ENCODE data around the gene FAM78A. TPM values are rescaled to one million over a fixed set of nuclear protein-coding genes. Genes with fewer than 3 reads are reported as not detected.
"Not testable (repeated sequence)": the region's sequence is repeated elsewhere in the genome, so short reads cannot be mapped to it uniquely, and the experiment has no call there.

Gene FAM78A
- total and polyA plus RNA-seq, 3 experiments from 2014 or later: 27.6 to 44.4 (median 43.6) TPM

GRCh38 chr9:131217331-131218031 lies 58.8 kb downstream of the FAM78A start:
- POLR2A ChIA-PET: interaction anchor here (0.7 kb wide), 1 partner anchor 40 kb away, joined by 3 read pairs; no protein-coding TSS in a partner anchor
- peaks cover 5 to 58% (median 15%) of the 10 kb centered on the region in 3 donors for H3K36me3 Mint-ChIP-seq
- peaks cover 0 to 1% of the 10 kb centered on the region in 2 donors for H3K27me3 Mint-ChIP-seq
- H3K4me3 Mint-ChIP-seq: no peak overlapping the region
- DNase-seq: no peak
- Histone ChIP-seq H3K4me3 (ENCODE audit: low read length) (no peak overlapping the region), H3K27me3 (ENCODE audit: insufficient read depth, low read length, poor library complexity, severe bottlenecking) (no peaks in the 10 kb centered on the region), H3K4me1 (ENCODE audit: insufficient read depth, low read length) (no peaks in the 10 kb centered on the region), H3K9me3 (ENCODE audit: low read length) (no peaks in the 10 kb centered on the region), H3K27ac (ENCODE audit: low read depth, low read length) (no peak overlapping the region), H3K36me3 (ENCODE audit: insufficient read depth, low read length) (peaks cover 17% of the 10 kb centered on the region)
- H3K27ac Mint-ChIP-seq: peak overlapping the region in 3 of 8 donors; percentile 17 to 68 (median 23)
- CTCF ChIA-PET: interaction anchor here (4.0 kb wide), 1 partner anchor 119 kb away, joined by 16 read pairs; no protein-coding TSS in a partner anchor
- H3K9me3 Mint-ChIP-seq: peaks cover 2 to 6% (median 4%) of the 10 kb centered on the region in 5 donors
- H3K4me1 Mint-ChIP-seq: peaks cover 0 to 4% (median 0%) of the 10 kb centered on the region in 3 donors

DNA sequence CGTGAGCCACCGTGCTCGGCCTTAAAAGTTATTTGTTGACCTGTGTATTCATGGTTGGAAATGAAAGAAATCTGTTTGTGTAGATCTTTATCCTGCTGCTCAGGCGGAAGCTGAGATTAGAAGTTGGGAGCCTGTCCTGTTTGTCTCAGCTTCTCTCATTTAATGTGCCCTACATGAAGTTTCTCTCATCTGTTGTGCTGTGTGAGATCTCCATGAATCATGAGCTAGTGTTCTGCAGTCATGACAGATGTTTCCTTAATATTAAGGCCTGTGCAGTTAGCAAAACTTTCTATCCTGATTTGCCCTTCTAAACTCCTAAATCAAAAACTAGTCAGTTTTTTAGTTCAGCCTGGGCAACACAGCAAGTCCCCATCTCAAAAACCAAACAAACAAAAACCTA lies 59.5 kb downstream of the FAM78A start:
- Histone ChIP-seq H3K9me3 (ENCODE audit: low read length) (no peaks in the 10 kb centered on the region), H3K4me3 (ENCODE audit: low read length) (no peak overlapping the region), H3K4me1 (ENCODE audit: insufficient read depth, low read length) (no peaks in the 10 kb centered on the region), H3K27ac (ENCODE audit: low read depth, low read length) (no peak overlapping the region), H3K27me3 (ENCODE audit: insufficient read depth, low read length, poor library complexity, severe bottlenecking) (no peaks in the 10 kb centered on the region), H3K36me3 (ENCODE audit: insufficient read depth, low read length) (peaks cover 17% of the 10 kb centered on the region)
- Mint-ChIP-seq H3K4me3 (no peak overlapping the region), H3K27me3 (peaks cover 0 to 1% of the 10 kb centered on the region in 2 donors), H3K4me1 (peaks cover 0 to 4% (median 0%) of the 10 kb centered on the region in 3 donors), H3K9me3 (peaks cover 8 to 11% (median 10%) of the 10 kb centered on the region in 5 donors), H3K36me3 (peaks cover 12 to 61% (median 19%) of the 10 kb centered on the region in 3 donors), H3K27ac (peak overlapping the region in 1 of 8 donors; percentile 68)
- no peak for DNase-seq
- CTCF ChIA-PET: interaction anchor here (0.8 to 4.0 kb wide), 2 partner anchors 15 to 120 kb away, joined by 4 to 16 read pairs; no protein-coding TSS in a partner anchor
- POLR2A ChIA-PET: interaction anchor here (0.7 kb wide), 1 partner anchor 87 kb away, joined by 4 read pairs; no protein-coding TSS in a partner anchor

DNA sequence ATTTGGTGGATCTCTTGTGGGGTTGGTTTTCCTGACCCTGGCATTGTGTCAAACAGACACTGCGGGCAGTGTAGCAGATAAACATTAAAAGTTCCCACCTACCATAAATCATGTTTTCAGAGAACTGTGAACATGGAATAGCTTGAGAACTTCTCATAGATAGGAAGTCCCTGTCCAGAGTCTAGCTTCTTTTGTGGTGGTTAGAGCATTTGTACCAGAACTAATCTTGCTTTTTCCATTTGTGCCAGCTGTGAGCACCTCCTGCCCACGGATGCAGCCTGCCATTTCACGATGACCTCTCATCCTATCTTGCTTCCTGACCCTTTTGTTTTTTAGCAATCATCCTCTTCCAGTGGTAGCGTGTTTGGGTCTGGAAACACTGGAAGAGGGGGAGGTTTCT lies 61.4 kb downstream of the FAM78A start:
- POLR2A ChIA-PET: no interaction called here
- Histone ChIP-seq H3K9me3 (ENCODE audit: low read length) (no peaks in the 10 kb centered on the region), H3K27ac (ENCODE audit: low read depth, low read length) (no peak overlapping the region), H3K36me3 (ENCODE audit: insufficient read depth, low read length) (peaks cover 22% of the 10 kb centered on the region), H3K27me3 (ENCODE audit: insufficient read depth, low read length, poor library complexity, severe bottlenecking) (no peaks in the 10 kb centered on the region), H3K4me1 (ENCODE audit: insufficient read depth, low read length) (no peaks in the 10 kb centered on the region), H3K4me3 (ENCODE audit: low read length) (no peak overlapping the region)
- H3K27me3 Mint-ChIP-seq: peaks cover 0 to 1% of the 10 kb centered on the region in 2 donors
- peak overlapping the region in 2 of 8 donors; percentile 38 to 46 for H3K27ac Mint-ChIP-seq
- peaks cover 29 to 75% (median 31%) of the 10 kb centered on the region in 3 donors for H3K36me3 Mint-ChIP-seq
- CTCF ChIA-PET: interaction anchor here (1.0 to 4.0 kb wide), 3 partner anchors 14 to 122 kb away, joined by 3 to 16 read pairs (median 3); no protein-coding TSS in a partner anchor
- no peak overlapping the region for H3K4me3 Mint-ChIP-seq
- H3K4me1 Mint-ChIP-seq: peaks cover 0 to 4% (median under 1%) of the 10 kb centered on the region in 3 donors
- peaks cover 16 to 24% (median 23%) of the 10 kb centered on the region in 5 donors for H3K9me3 Mint-ChIP-seq
- no peak for DNase-seq

- CTCF ChIA-PET: interaction anchor here (1.0 to 4.0 kb wide), 3 partner anchors 14 to 122 kb away, joined by 3 to 16 read pairs (median 3); no protein-coding TSS in a partner anchor
- H3K27ac ChIP-seq (ENCODE audit: low read depth, low read length): no peak overlapping the region
- H3K36me3 Mint-ChIP-seq: peaks cover 33 to 76% (median 34%) of the 10 kb centered on the region in 3 donors
Observed at GRCh38 chr9:131214286-131214856, 61.9 kb downstream of the FAM78A start.

GRCh38 chr9:131211920-131212319 lies 64.4 kb downstream of the FAM78A start:
- peaks cover 16 to 24% (median 23%) of the 10 kb centered on the region in 5 donors for H3K9me3 Mint-ChIP-seq
- H3K4me3 ChIP-seq (ENCODE audit: low read length); H3K27ac ChIP-seq (ENCODE audit: low read depth, low read length); H3K4me1 Mint-ChIP-seq; H3K27me3 Mint-ChIP-seq; CTCF ChIA-PET; POLR2A ChIA-PET; H3K27me3 ChIP-seq (ENCODE audit: insufficient read depth, low read length, poor library complexity, severe bottlenecking); H3K4me3 Mint-ChIP-seq; H3K9me3 ChIP-seq (ENCODE audit: low read length); H3K4me1 ChIP-seq (ENCODE audit: insufficient read depth, low read length); DNase-seq: not testable (repeated sequence)
- peaks cover 33 to 69% (median 45%) of the 10 kb centered on the region in 3 donors for H3K36me3 Mint-ChIP-seq
- H3K27ac Mint-ChIP-seq: peak overlapping the region in 1 of 8 donors; percentile 56
- peaks cover 28% of the 10 kb centered on the region for H3K36me3 ChIP-seq (ENCODE audit: insufficient read depth, low read length)

More at GRCh38 chr9:131214286-131214856, 61.9 kb downstream of the FAM78A start:
- Mint-ChIP-seq H3K4me1 (peaks cover 0 to 4% (median 4%) of the 10 kb centered on the region in 3 donors), H3K27ac (peak overlapping the region in 2 of 8 donors; percentile 38 to 47), H3K9me3 (peaks cover 16 to 24% (median 23%) of the 10 kb centered on the region in 5 donors), H3K4me3 (no peak overlapping the region), H3K27me3 (peaks cover 0 to 1% of the 10 kb centered on the region in 2 donors)
- Histone ChIP-seq H3K27me3 (ENCODE audit: insufficient read depth, low read length, poor library complexity, severe bottlenecking) (no peaks in the 10 kb centered on the region), H3K9me3 (ENCODE audit: low read length) (no peaks in the 10 kb centered on the region), H3K36me3 (ENCODE audit: insufficient read depth, low read length) (peaks cover 22% of the 10 kb centered on the region), H3K4me1 (ENCODE audit: insufficient read depth, low read length) (no peaks in the 10 kb centered on the region), H3K4me3 (ENCODE audit: low read length) (no peak overlapping the region)
- POLR2A ChIA-PET: no interaction called here
- DNase-seq: no peak

Other genes starting within 250 kb of the FAM78A start
- gene AIF1L, start 180.0 kb downstream of the FAM78A start, total RNA-seq: under 1 TPM; 0.27 to 0.48 TPM
- not detected for gene AIF1L, start 180.0 kb downstream of the FAM78A start, polyA plus RNA-seq
- gene NUP214, start 150.9 kb downstream of the FAM78A start, total RNA-seq: 10 to 100 TPM; 69.2 to 69.5 TPM
- gene NUP214, start 150.9 kb downstream of the FAM78A start, polyA plus RNA-seq: 21.3 TPM
- not detected for gene PLPP7, start 13.2 kb upstream of the FAM78A start, total RNA-seq
- gene PLPP7, start 13.2 kb upstream of the FAM78A start, polyA plus RNA-seq: not detected
- 100 to 1,000 TPM; 146 TPM for gene PRRC2B, start 117.6 kb upstream of the FAM78A start, total RNA-seq
- gene PRRC2B, start 117.6 kb upstream of the FAM78A start, polyA plus RNA-seq: 42.1 TPM
- 10 to 100 TPM; 31.6 to 35.3 TPM for gene POMT1, start 226.4 kb upstream of the FAM78A start, total RNA-seq
- gene POMT1, start 226.4 kb upstream of the FAM78A start, polyA plus RNA-seq: 18.4 TPM

Measured in CD8-positive, alpha-beta memory T cell (primary cell).